Effector memory CD8-positive, alpha-beta T cell (primary cell): ENCODE data around the gene F7.
A peak's percentile ranks its signal among the peaks of the same experiment; 100 is the strongest.
"Not testable (repeated sequence)": the region's sequence is repeated elsewhere in the genome, so short reads cannot be mapped to it uniquely, and the experiment has no call there.

ENCODE experiments used
- ATAC-seq: fragments of 150-1000 bp; cut with Tn5 transposase; replicated peaks from 2 replicates; pipeline ENCODE4 v1.10.0; 2021; ENCODE audit warnings: mild to moderate bottlenecking, moderate library complexity
- DNase-seq, 3 experiments: peaks; one replicate each; pipeline ENCODE4 v3.0.0; 2021
- H3K27ac Mint-ChIP-seq, 2 donors: one replicate each; pipeline ENCODE4 v1.8.0; 2022; ENCODE audit warnings: mild to moderate bottlenecking in 2 of 2, mixed read lengths in 2 of 2, moderate library complexity in 2 of 2
- H3K27me3 Mint-ChIP-seq, 2 donors: one replicate each; pipeline ENCODE4 v1.8.0; 2022; ENCODE audit warnings: mixed read lengths in 2 of 2
- H3K36me3 Mint-ChIP-seq: one replicate; pipeline ENCODE4 v1.8.0; 2022; ENCODE audit warnings: mild to moderate bottlenecking, moderate library complexity, mixed read lengths; ENCODE audit not compliant: insufficient read depth
- H3K4me1 Mint-ChIP-seq, 2 donors: one replicate each; pipeline ENCODE4 v1.8.0; 2022; ENCODE audit warnings: low read depth in 2 of 2, mixed read lengths in 2 of 2
- H3K4me3 Mint-ChIP-seq, 2 donors: one replicate each; pipeline ENCODE4 v1.8.0; 2022; ENCODE audit warnings: mild to moderate bottlenecking in 2 of 2, mixed read lengths in 2 of 2, moderate library complexity in 2 of 2
- H3K9me3 Mint-ChIP-seq, 2 donors: one replicate each; pipeline ENCODE4 v1.8.0; 2022; ENCODE audit warnings: mixed read lengths in 2 of 2

F7 gene

DNA sequence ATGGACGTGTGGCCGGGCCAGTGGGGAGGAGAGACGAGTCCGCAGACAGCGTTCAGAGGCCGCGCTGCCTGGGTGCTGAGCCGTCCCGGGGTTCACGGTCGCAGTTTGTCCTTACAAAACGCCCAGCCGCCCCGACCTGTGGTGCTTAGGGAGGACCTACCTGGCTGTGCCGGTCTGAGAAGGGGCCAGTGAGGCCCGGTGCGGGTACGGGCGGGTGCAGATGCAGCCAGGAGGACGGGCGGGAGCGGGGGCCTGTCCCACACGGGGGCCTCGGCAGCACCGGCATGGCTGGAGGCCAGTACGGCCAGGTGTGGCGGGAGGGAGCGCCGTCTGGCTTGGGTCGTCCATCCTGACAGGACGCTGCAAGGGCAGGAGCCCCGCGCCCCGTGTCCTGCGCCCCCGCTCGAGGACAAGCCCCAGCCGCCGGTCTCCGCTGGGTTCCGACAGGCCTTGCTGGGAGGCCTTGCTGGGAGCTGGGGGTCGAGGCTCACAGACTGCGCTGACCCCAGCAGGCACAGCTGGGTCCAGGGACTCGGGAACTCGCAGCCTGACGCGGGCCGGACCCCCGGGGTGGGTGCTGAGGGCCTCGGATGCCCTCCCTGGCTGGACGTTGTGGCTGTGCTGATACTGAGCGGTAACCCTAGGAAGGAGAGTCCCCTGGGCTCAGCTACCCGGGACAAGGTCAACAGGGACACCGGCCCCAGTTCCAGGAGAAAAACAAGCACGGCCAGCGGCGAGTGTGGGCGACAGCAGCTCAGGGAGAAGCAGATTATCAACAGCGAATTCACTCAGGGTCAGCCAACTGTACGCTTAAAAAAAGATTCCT lies 47.6 kb downstream of the F7 start:
- H3K36me3 Mint-ChIP-seq = peaks cover 22% of the 10 kb centered on the region
- no peak for DNase-seq
- H3K9me3 Mint-ChIP-seq = peaks cover 0 to 2% of the 10 kb centered on the region in 2 donors
- peak; percentile 32 for ATAC-seq
- H3K27me3 Mint-ChIP-seq = no peaks in the 10 kb centered on the region
- peak overlapping the region; percentile 67 to 75 for H3K4me3 Mint-ChIP-seq
- H3K4me1 Mint-ChIP-seq = peaks cover 10 to 14% of the 10 kb centered on the region in 2 donors
- H3K27ac Mint-ChIP-seq = peak overlapping the region; percentile 63 to 71

- Mint-ChIP-seq H3K27ac (peak overlapping the region; percentile 33 to 71), H3K4me3 (peak overlapping the region; percentile 67 to 75), H3K27me3 (no peaks in the 10 kb centered on the region), H3K36me3 (peaks cover 22% of the 10 kb centered on the region), H3K9me3 (peaks cover 0 to 2% of the 10 kb centered on the region in 2 donors), H3K4me1 (peaks cover 10 to 19% of the 10 kb centered on the region in 2 donors)
- DNase-seq (peak; percentile 52 to 62 (median 60)), ATAC-seq (peak; percentile 84)
These were observed 48.5 kb downstream of the F7 start for GRCh38 chr13:113153810-113154748.

DNA sequence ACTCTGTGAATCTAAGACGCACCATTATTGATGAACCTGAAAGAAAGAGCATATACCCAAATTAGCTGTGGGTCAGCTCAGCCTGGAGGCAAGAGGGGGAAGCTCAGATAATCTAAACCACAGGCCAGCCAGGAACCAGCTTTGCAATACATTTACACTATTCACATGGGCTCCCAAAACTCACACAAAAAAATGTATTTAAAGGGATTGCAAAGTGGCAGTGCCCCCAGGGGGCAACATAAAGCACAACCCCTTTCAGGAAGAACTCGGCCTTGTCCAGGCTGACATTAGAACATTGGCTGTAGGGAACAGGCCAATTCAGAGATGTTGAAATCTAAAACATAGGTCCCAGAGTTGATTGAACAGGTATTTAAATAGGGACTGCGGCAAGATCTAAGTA lies 49.6 kb downstream of the F7 start:
- peak overlapping the region; percentile 35 to 45 for H3K4me3 Mint-ChIP-seq
- DNase-seq = no peak

GRCh38 chr13:113155982-113156655 lies 50.5 kb downstream of the F7 start:
- Mint-ChIP-seq H3K4me1 (peaks cover 13 to 21% of the 10 kb centered on the region in 2 donors), H3K36me3 (peaks cover 29% of the 10 kb centered on the region), H3K27ac (no peak overlapping the region), H3K4me3 (no peak overlapping the region), H3K27me3 (no peaks in the 10 kb centered on the region), H3K9me3 (peaks cover 0 to 2% of the 10 kb centered on the region in 2 donors)
- ATAC-seq (no peak), DNase-seq (no peak)

More for the DNA sequence above, 49.6 kb downstream of the F7 start:
- Mint-ChIP-seq H3K9me3 (peaks cover 0 to 2% of the 10 kb centered on the region in 2 donors), H3K27me3 (no peaks in the 10 kb centered on the region), H3K27ac (peak overlapping the region; percentile 30 to 33), H3K4me1 (peaks cover 10 to 19% of the 10 kb centered on the region in 2 donors), H3K36me3 (peaks cover 23% of the 10 kb centered on the region)
- ATAC-seq = no peak

DNA sequence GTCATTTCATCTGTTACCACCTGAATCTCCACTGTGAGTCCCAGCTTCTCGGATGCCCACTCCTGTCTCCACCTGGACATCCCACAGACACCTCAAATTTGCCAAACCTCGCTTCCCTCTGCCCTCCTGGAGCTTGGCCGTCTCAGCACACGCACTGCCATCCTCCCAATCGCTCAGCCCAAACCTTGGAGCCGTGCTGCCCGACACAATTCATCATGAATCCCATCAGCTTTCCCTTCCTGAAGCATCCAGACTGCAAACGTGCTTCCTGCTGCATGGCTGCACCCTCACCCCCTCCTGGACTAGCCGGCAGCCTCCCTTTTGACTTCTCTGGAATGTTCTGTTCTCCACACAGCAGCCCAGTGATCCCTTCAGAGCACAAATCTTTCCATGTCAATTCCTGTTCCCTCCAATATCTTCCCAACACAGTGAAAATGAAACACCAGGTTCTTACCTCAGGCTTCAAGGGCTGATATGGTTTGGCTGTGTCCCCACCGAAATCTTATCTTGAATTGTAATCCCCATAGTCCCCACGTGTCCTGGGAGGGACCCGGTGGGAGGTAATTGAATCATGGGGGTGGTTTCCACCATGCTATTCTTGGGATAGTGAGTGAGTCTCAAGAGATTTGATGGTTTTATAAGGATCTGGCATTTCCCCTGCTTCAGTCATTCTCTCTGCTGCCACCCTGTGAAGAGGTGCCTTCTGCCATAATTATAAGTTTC lies 51.8 kb downstream of the F7 start:
- no peaks in the 10 kb centered on the region for H3K27me3 Mint-ChIP-seq
- H3K4me1 Mint-ChIP-seq = peaks cover 11 to 21% of the 10 kb centered on the region in 2 donors
- peak overlapping the region in 1 of 2 donors; percentile 35 for H3K27ac Mint-ChIP-seq
- H3K36me3 Mint-ChIP-seq = peaks cover 29% of the 10 kb centered on the region
- no peak overlapping the region for H3K4me3 Mint-ChIP-seq
- H3K9me3 Mint-ChIP-seq = peaks cover 0 to 2% of the 10 kb centered on the region in 2 donors
- DNase-seq = no peak
- no peak for ATAC-seq

- H3K27me3 Mint-ChIP-seq = no peaks in the 10 kb centered on the region
- H3K4me3 Mint-ChIP-seq = no peak within 1 kb of the TSS
- DNase-seq (no peak), ATAC-seq (no peak)
- H3K9me3 Mint-ChIP-seq = peaks cover 0 to 2% of the 10 kb centered on the region in 2 donors
- peaks cover 24% of the 10 kb centered on the region for H3K36me3 Mint-ChIP-seq
- H3K4me1 Mint-ChIP-seq = peaks cover 7 to 19% of the 10 kb centered on the region in 2 donors
- H3K27ac Mint-ChIP-seq = peak within 1 kb of the TSS; percentile 68 to 79
These were observed 52.5 kb downstream of the F7 start, which contains the start of gene PROZ for GRCh38 chr13:113157929-113158747. TSS of gene PROZ (plus strand) at chr13:113158648. CDS start at chr13:113158661, 13 bp downstream.

DNA sequence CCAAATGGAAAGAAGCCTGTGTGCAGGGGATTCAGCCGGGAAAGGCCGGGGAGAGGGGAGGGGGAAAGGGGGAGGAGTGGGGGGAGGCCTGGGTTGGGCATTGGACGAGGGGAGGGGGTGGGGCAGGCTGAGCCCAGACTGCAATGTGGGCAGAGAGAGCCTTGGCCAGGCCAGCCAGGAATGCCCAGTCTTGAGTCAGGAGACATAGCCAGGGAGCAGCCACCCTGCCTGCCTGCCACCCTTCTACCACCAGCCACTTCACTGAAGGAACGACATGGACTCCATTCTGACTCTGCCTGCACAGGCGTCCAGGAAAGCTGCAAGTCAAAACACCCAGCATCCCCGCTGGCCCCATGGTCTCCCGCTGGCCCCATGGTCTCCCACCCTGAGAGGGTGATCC lies 53.4 kb downstream of the F7 start:
- peaks cover 13 to 24% of the 10 kb centered on the region in 2 donors for H3K4me1 Mint-ChIP-seq
- H3K27ac Mint-ChIP-seq = peak overlapping the region in 1 of 2 donors; percentile 79
- peaks cover 18% of the 10 kb centered on the region for H3K36me3 Mint-ChIP-seq
- DNase-seq (no peak), ATAC-seq (no peak)
- no peaks in the 10 kb centered on the region for H3K27me3 Mint-ChIP-seq
- H3K4me3 Mint-ChIP-seq = no peak overlapping the region
- H3K9me3 Mint-ChIP-seq = peaks cover 0 to 2% of the 10 kb centered on the region in 2 donors

- H3K27me3 Mint-ChIP-seq = no peaks in the 10 kb centered on the region
- DNase-seq (no peak), ATAC-seq (no peak)
- no peak overlapping the region for H3K4me3 Mint-ChIP-seq
- H3K9me3 Mint-ChIP-seq = peaks cover 0 to 2% of the 10 kb centered on the region in 2 donors
- H3K27ac Mint-ChIP-seq = no peak overlapping the region
- peaks cover 20 to 24% of the 10 kb centered on the region in 2 donors for H3K4me1 Mint-ChIP-seq
- H3K36me3 Mint-ChIP-seq = peaks cover 17% of the 10 kb centered on the region
These were observed 54.1 kb downstream of the F7 start for GRCh38 chr13:113159701-113160100.

DNA sequence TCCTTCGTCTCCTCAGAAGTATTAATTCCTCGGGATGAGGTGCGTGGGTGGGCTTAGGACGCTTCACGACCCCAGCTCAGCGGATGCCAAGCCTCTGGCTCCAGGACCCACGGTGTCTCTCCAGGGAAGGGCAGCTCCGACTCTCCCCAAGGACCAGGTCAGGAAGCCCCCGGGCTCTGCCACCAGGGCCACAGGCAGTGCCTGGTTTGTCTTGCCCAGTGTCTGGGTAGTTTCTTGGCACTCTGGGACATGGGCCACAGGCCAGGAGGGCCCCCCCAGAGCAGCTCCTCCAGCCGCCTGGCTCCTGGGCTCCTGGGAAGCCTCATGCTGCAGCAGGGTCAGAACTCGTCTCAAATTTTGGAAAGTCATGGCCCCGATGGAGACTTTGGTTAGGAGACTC lies 55.4 kb downstream of the F7 start:
- H3K9me3 Mint-ChIP-seq = no peaks in the 10 kb centered on the region
- peaks cover 14% of the 10 kb centered on the region for H3K36me3 Mint-ChIP-seq
- ATAC-seq (peak; percentile 14), DNase-seq (no peak)
- peak overlapping the region; percentile 63 to 70 for H3K4me3 Mint-ChIP-seq
- H3K4me1 Mint-ChIP-seq = peaks cover 20 to 30% of the 10 kb centered on the region in 2 donors
- no peaks in the 10 kb centered on the region for H3K27me3 Mint-ChIP-seq
- H3K27ac Mint-ChIP-seq = peak overlapping the region; percentile 70 to 88

DNA sequence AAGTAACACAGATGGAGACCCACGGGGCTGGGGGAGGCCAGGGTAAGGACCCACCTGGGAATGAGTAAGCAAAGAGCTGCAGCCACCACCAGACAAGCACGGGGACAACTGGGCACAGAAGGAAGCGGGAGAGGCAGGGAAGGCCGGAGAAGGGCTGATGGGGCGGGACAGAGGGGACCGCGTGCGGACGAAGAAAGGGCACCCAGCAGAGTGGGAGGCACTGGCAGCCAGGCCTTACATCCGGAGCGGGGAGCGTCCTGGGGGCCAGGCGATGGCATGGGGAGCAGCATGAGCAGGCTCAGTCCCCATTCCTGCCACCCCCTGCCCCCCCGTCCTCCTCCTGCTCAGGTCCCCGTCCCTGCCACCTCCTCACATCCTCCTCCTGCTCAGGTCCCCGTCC lies 55.8 kb downstream of the F7 start:
- H3K9me3 Mint-ChIP-seq = no peaks in the 10 kb centered on the region
- no peak for DNase-seq

GRCh38 chr13:113161975-113162374 lies 56.4 kb downstream of the F7 start:
- H3K4me3 Mint-ChIP-seq, DNase-seq, H3K27ac Mint-ChIP-seq, H3K27me3 Mint-ChIP-seq, ATAC-seq, H3K9me3 Mint-ChIP-seq: not testable (repeated sequence)
- peaks cover 26 to 36% of the 10 kb centered on the region in 2 donors for H3K4me1 Mint-ChIP-seq
- H3K36me3 Mint-ChIP-seq = peaks cover 13% of the 10 kb centered on the region

More for the DNA sequence above, 55.8 kb downstream of the F7 start:
- no peaks in the 10 kb centered on the region for H3K27me3 Mint-ChIP-seq
- peak overlapping the region; percentile 63 to 70 for H3K4me3 Mint-ChIP-seq
- peak overlapping the region; percentile 70 to 88 for H3K27ac Mint-ChIP-seq
- H3K4me1 Mint-ChIP-seq = peaks cover 24 to 35% of the 10 kb centered on the region in 2 donors
- H3K36me3 Mint-ChIP-seq = peaks cover 14% of the 10 kb centered on the region
- peak; percentile 21 for ATAC-seq
